Fibroblast of peridontal ligament (primary cell): ENCODE data around the gene HMGN2.

Source experiments
- DNase-seq: peaks from one replicate; pipeline ENCODE4 v3.0.0-alpha.2; 2010; ENCODE audit errors: extremely low read depth

HMGN2 gene

GRCh38 chr1:26472320-26472900, at the start of gene HMGN2:
HMGN2 (plus strand) TSS chr1:26472440; CDS start chr1:26472613, 173 bp downstream.
- peak; percentile 81 for DNase-seq

DNA sequence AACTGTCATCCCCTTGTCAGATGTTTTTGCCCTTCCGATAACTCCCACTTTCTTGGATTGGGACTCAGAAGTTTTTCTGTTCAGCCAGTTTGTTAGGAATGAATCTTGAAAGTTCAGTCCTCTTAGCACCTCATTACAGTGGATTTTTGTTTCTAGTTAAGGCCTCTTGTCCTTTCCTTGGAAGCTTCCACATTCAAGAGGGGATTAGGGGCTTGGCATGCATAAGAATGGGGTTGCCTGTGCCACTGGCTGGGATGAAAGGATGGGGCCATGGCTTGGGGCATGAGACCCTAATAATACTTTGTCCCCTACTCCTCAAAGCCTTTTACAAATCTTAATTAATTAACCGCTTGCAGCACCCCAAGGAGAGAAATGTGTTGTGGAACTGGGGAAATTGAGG, 42.5 kb upstream of the HMGN2 start:
- no peak for DNase-seq

- DNase-seq = peak; percentile 97
Measured at GRCh38 chr1:26431979-26432695, 40.1 kb upstream of the HMGN2 start, which contains the start of gene DHDDS. DHDDS (plus strand) TSS chr1:26432321; CDS start chr1:26432946, 625 bp downstream.

DNA sequence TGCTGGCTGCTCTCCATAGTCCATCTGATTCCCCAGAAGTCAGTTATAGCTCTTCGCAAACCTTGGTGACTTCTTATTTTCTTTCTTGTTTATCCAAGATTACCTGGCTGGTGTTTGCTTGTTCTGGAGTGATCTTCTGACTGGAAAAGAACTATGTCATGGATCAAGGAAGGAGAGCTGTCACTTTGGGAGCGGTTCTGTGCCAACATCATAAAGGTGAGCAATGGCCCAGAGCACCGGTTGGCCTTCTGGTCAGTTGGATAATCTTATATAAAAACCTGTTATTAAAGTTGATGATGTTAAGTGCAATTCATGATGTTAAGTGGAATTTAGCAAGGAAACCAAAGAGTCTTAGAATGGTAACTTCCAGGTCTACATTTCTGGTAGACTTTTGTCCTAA, 39.4 kb upstream of the HMGN2 start:
- DNase-seq = no peak

- no peak for DNase-seq
Measured at GRCh38 chr1:26434161-26434752, 38.0 kb upstream of the HMGN2 start.

DNA sequence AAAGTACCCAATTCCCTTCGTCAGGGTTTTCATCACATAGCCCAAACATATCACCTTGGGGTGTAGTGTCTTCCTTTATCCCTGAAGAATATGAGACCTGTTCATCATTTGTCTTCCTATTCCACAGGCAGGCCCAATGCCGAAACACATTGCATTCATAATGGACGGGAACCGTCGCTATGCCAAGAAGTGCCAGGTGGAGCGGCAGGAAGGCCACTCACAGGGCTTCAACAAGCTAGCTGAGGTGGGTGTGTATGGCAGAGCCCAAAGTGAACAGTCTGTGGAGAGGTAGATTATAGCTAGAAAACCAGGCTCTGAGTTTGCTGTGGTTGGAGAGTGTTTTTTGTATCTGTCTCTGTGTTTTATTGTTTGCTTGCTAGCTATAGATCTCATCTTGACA, 34.2 kb upstream of the HMGN2 start:
- no peak for DNase-seq

GRCh38 chr1:26440259-26440658, 32.0 kb upstream of the HMGN2 start:
- DNase-seq = no peak

DNA sequence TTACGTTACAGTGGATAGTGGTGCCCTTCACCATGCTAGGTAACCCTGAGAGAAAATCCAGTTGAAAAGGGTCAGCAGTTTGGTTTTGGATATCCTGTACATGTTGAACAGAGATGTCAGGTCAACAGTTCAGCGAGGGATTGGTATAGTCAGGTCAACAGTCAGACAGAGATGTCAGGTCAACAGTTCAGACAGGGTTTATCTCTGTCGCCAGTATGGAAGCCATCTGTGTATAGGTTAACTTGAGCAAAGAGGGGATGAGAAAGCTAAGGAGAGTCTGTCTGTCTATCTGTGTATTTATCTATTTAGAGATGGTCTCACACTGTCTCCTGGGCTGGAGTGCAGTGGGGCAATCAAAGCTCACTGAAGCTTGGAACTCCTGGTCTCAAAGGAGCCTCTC, 22.4 kb upstream of the HMGN2 start:
- no peak for DNase-seq

- DNase-seq = no peak
Measured at GRCh38 chr1:26450908-26451307, 21.3 kb upstream of the HMGN2 start.

DNA sequence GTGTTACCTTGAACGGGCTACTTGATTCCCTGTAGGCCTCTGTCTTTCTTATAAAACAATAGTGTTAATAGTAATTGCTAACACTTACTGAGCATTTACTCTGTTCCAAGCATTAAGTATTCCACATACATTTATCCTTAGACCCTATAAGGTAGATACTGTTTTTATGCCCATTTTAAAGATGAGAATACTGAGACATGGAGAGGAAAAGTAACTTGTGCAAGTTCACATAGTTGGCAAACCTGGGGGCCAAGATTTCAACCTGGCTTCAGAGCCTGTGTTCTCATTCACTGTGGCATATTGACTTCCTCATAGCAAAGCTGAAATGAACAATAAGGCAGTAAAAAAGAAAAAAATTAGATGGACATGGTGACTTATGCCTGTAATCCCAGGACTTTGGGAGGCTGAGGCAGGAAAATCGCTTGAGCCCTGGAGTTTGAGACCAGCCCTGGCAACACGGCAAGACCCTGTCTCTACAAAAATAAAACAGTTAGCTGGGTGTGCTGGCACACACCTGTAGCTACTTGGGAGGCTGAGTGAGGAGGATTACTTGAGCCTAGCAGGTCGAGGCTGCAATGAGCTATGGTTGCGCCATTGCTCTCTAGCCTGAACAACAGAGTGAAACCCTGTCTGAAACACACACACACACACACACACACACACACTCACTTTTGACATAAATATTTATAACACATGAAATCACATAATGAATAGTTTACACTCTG, 19.6 kb upstream of the HMGN2 start:
- no peak for DNase-seq

- DNase-seq = no peak
Measured at GRCh38 chr1:26459148-26459547, 13.1 kb upstream of the HMGN2 start.

- DNase-seq = no peak
Measured at GRCh38 chr1:26459573-26460031, 12.6 kb upstream of the HMGN2 start.

DNA sequence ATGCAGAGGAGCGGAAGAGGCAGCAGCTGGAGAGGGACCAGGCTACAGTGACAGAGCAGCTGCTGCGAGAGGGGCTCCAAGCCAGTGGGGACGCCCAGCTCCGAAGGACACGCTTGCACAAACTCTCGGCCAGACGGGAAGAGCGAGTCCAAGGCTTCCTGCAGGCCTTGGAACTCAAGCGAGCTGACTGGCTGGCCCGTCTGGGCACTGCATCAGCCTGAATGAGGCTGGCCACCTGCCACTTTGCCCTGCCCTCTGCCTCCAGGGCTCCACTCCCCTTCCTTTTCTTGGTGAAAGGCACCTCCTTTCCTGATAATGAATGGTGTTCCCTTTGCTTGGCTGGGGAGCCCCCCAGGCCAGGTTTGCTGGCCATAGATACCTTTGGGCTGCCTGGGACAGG, 3.3 kb upstream of the HMGN2 start:
- DNase-seq = no peak

- no peak for DNase-seq
Measured at GRCh38 chr1:26469558-26469957, 2.7 kb upstream of the HMGN2 start.

DNA sequence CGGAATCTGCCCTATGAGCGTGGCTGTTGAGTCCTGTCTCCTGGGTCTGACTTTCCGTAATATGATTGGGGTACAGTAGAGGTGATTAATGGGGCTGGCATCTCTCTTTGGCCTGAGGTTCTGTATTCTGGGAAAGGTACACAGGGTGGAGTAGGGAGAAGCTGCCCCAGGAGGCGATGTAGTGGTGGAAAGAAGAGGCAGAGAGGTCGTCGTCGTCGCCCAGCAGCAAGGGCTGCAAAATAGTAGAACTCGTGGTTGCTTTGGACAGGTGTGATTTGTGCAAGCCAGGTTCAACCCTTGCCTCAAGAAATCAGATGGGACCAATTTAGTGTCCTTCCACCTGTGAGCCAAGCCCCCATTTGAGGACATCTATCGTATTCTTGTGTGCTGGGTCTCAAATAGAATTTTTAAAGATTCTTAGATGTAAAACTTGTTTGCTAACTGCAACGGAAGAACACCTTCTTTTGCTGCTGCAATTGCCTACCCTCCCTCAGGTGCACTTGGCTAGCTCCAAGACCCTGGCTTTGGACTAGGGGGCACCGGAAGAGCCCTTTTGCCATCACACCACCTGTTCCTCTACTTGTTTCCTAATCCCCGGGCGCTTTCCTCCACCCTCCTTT, 1.3 kb upstream of the HMGN2 start:
- no peak for DNase-seq

- peak; percentile 64 for DNase-seq
Measured at GRCh38 chr1:26471498-26472319, 531 bp upstream of the HMGN2 start.

DNA sequence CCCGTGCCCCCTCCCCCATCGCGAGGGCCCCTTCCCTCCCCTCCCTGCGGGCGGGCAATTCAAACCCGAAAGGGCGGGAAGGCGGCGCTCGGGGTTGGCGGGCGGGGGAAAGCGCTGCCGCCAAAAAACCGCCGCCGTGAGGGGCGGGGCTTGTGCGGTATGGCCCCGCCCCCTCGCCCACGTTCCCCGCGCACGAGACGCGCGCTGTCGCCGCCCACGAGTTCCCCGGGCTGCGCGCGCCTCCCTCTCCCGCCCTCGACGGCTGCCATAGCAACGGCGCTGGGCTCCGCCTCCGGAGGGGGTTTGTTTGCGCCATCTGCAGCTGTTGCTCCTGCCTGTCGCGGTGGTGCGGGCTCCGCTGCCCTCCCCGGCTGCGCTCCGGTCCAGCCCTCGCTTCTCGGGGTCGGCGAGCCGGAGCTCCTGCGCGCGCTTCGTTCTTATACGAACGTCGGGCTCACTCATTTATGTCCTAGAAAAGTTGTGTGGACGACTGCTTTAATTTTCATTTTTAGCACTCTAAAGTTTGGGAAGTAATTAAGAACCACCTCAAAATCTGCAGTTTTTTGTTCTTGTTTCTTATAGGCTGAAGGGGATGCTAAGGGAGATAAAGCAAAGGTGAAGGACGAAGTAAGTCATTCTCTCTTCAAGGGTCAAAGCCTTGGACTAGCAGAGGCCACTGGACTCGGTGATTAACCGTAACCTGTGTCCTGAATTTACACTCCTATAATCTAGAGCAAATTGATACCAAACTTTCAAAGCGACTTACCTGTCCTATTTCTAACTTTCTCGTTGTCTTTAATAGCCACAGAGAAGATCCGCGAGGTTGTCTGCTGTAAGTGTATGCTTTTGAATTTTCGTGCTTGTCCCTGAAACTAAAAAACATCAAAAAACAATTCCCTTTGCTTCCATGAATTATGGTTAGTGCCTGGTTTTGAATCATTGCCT, 933 bp downstream of the HMGN2 start:
- peak; percentile 90 for DNase-seq

DNA sequence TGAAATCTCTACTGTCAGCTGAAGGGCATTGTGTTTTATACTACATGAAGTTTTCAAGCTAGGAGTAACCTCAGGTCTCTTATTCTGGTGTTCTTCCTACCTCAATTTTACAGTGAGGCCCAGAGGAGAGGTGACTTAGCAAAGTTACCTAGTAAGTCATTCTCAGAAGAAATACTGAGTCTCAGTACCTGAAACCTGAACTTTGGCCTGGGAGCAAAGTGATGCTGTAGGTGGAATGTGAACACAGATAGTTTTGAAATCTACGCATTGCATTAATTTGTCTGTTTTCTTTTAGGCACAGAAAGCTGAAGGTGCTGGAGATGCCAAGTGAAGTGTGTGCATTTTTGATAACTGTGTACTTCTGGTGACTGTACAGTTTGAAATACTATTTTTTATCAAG, 2.6 kb downstream of the HMGN2 start:
- DNase-seq = no peak

DNA sequence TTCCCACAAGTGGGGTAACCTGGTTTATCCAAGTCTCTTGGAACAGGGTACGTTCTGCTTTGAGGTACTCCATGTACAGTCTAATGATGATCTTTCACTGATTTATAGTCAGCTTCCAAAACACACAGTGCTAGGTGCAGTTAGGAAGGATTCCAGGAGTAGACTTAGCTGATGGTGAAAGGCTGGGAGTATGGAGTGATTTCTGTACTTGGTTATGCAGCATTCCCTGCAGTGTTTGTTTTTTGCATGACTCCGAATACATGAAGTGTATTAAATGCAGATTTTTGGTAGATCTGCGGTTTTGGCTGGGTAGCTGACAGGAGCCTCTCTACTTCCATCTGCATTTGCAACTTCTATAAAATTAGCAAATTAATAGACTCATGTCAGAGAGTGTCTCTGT, 3.7 kb downstream of the HMGN2 start:
- DNase-seq = no peak

GRCh38 chr1:26476958-26477357, 4.7 kb downstream of the HMGN2 start:
- DNase-seq = no peak
